Measurements from ENCODE around the gene TENT5A. TPM values are rescaled to one million over a fixed set of nuclear protein-coding genes. Genes with fewer than 3 reads are reported as not detected.
A peak's percentile ranks its signal among the peaks of the same experiment; 100 is the strongest.

Gene TENT5A
- total and polyA plus RNA-seq, 2 donors (not counting 3 experiments of a cell fraction or from before 2014, with no cell fraction given) = 0.26 to 1.2 TPM

- ChIA-PET CTCF (no interaction called here), POLR2A (no interaction called here)
- DNase-seq (ENCODE audit: low read depth, low spot score) = no peak
- H3K4me3 ChIP-seq (replicated peaks in 1 of 3; ENCODE audit: insufficient read depth in 1 of 3, low read depth in 1 of 3, low read length in 3 of 3) = peak overlapping the region in 1 of 3 experiments; percentile 78
- no peak for FAIRE-seq
- H3K9me1 ChIP-seq (replicated peaks; ENCODE audit: control insufficient read depth, extremely low read depth, insufficient read depth, low read length) = no peaks in the 10 kb centered on the region
- H4K20me1 ChIP-seq (replicated peaks; ENCODE audit: control insufficient read depth, extremely low read depth, insufficient read depth, low read length) = no peaks in the 10 kb centered on the region
- no TSS peak for BruUV-seq (replicated peaks)
- H3K27ac ChIP-seq (ENCODE audit: insufficient read depth, low read depth, low read length) = no peak overlapping the region
- no peaks in the 10 kb centered on the region for H3K27me3 ChIP-seq (ENCODE audit: control insufficient read depth in 2 of 2, insufficient read depth in 2 of 2, low read length in 2 of 2)
- H3K9ac ChIP-seq (replicated peaks; ENCODE audit: extremely low read depth, insufficient read depth, low read length) = no peak overlapping the region
- H3K4me1 ChIP-seq (ENCODE audit: control insufficient read depth, extremely low read depth, insufficient read depth, low read length) = peaks cover 8% of the 10 kb centered on the region
- H3K36me3 ChIP-seq (ENCODE audit: control insufficient read depth in 2 of 2, extremely low read depth in 1 of 2, insufficient read depth in 2 of 2, low read length in 2 of 2) = no peaks in the 10 kb centered on the region
- dilution Hi-C loops (cut with MboI; ENCODE audit: extremely low pct_ligation_motif_present, low sequenced_read_pairs) (no loop called here), intact Hi-C loops (cut with micrococcal nuclease) (loop anchor here (2.0 to 5.0 kb wide), 7 partner anchors 272 to 1538 kb away; no protein-coding TSS in a partner anchor)
- H3K79me2 ChIP-seq (ENCODE audit: control insufficient read depth, insufficient read depth, low read length) = peaks cover 19% of the 10 kb centered on the region
- no peak overlapping the region for H2AFZ ChIP-seq (ENCODE audit: low read depth, low read length)
- no peak for TF ChIP-seq GATA2 (IDR thresholded peaks at IDR 0.05; ENCODE audit: insufficient read depth, insufficient read length, low read depth, low read length)
- TF ChIP-seq CTCF (IDR thresholded peaks at IDR 0.05; ENCODE audit: extremely low read depth in 1 of 2, insufficient read depth in 1 of 2, low read depth in 1 of 2, low read length in 2 of 2) = no peak
- TF ChIP-seq EZH2 (IDR thresholded peaks at IDR 0.05; ENCODE audit: borderline replicate concordance, low read depth, low read length, severe bottlenecking) = no peak
- TF ChIP-seq POLR2AphosphoS5 (IDR thresholded peaks at IDR 0.05; ENCODE audit: insufficient read depth, low read depth, low read length) = no peak
- no peak for TF ChIP-seq POLR2A (IDR thresholded peaks at IDR 0.05; ENCODE audit: low read depth, low read length)
- no peak for TF ChIP-seq MYC (IDR thresholded peaks at IDR 0.05; ENCODE audit: low read depth, low read length)
- no peak for TF ChIP-seq JUN (IDR thresholded peaks at IDR 0.05; ENCODE audit: borderline replicate concordance, insufficient read depth, insufficient read length, low read depth)
- TF ChIP-seq MAX (IDR thresholded peaks at IDR 0.05; ENCODE audit: insufficient read depth, insufficient read length) = no peak
- TF ChIP-seq FOS (IDR thresholded peaks at IDR 0.05; ENCODE audit: borderline replicate concordance, insufficient read depth, low read length) = no peak
- no peaks in the 10 kb centered on the region for H3K9me3 ChIP-seq (replicated peaks; ENCODE audit: control insufficient read depth, insufficient read depth, low read length)
- peak overlapping the region; percentile 45 for H3K4me2 ChIP-seq (ENCODE audit: insufficient read depth, low read length)
Measured at GRCh38 chr6:81750200-81750599, 2.3 kb downstream of the TENT5A start.
